ENCODE results near the gene TRAF3.
"Not testable (repeated sequence)": the region's sequence is repeated elsewhere in the genome, so short reads cannot be mapped to it uniquely, and the experiment has no call there.

The TRAF3 gene

GRCh38 chr14:102926104-102926503 is 148.9 kb downstream of the TRAF3 start:
- DNase-seq, result no peak

- not testable (repeated sequence) for DNase-seq
Measured at GRCh38 chr14:102926840-102927239, 149.6 kb downstream of the TRAF3 start.

- no peak for DNase-seq
Measured at GRCh38 chr14:102927346-102927877, 150.2 kb downstream of the TRAF3 start.

- peak; percentile 60 for DNase-seq
Measured at GRCh38 chr14:102927878-102928411, 150.7 kb downstream of the TRAF3 start.

GRCh38 chr14:102928412-102929240 is 151.4 kb downstream of the TRAF3 start:
- DNase-seq, result peak; percentile 88

- DNase-seq, result no peak
Measured at GRCh38 chr14:102929241-102930137, 152.2 kb downstream of the TRAF3 start.

GRCh38 chr14:102930138-102930752 is 153.0 kb downstream of the TRAF3 start:
- DNase-seq, result no peak

- DNase-seq, result no peak
Measured at GRCh38 chr14:102930753-102931579, 153.7 kb downstream of the TRAF3 start.

GRCh38 chr14:102931580-102932285 is 154.5 kb downstream of the TRAF3 start:
- DNase-seq, result no peak

GRCh38 chr14:102932484-102933248 is 155.4 kb downstream of the TRAF3 start:
- DNase-seq, result no peak

GRCh38 chr14:102933618-102934231 is 156.5 kb downstream of the TRAF3 start:
- no peak for DNase-seq

GRCh38 chr14:102935756-102936155 is 158.5 kb downstream of the TRAF3 start:
- DNase-seq, result no peak

GRCh38 chr14:102937331-102938175 is 160.3 kb downstream of the TRAF3 start:
- no peak for DNase-seq

GRCh38 chr14:102938191-102938590 is 160.9 kb downstream of the TRAF3 start:
- no peak for DNase-seq

GRCh38 chr14:102939329-102939728 is 162.1 kb downstream of the TRAF3 start:
- DNase-seq, result no peak

- no peak for DNase-seq
Measured at GRCh38 chr14:102939820-102940561, 162.7 kb downstream of the TRAF3 start.

GRCh38 chr14:102940729-102941362 is 163.6 kb downstream of the TRAF3 start:
- no peak for DNase-seq
